Stimulated activated CD4-positive, alpha-beta T cell treated with anti-CD3 and anti-CD28 coated beads, Interleukin-1b, Interleukin-23, amount 100 ng/mL, for 24 hours (primary cell): ENCODE results near the gene TRPM6.
"Not testable (repeated sequence)": the region's sequence is repeated elsewhere in the genome, so short reads cannot be mapped to it uniquely, and the experiment has no call there.

Experiments used
- DNase-seq, 4 experiments: peaks; one replicate each; pipeline ENCODE4 v3.0.0-alpha.2; 2020; ENCODE audit warnings: low read depth in 4 of 4, low spot score in 1 of 4

The TRPM6 gene

DNA sequence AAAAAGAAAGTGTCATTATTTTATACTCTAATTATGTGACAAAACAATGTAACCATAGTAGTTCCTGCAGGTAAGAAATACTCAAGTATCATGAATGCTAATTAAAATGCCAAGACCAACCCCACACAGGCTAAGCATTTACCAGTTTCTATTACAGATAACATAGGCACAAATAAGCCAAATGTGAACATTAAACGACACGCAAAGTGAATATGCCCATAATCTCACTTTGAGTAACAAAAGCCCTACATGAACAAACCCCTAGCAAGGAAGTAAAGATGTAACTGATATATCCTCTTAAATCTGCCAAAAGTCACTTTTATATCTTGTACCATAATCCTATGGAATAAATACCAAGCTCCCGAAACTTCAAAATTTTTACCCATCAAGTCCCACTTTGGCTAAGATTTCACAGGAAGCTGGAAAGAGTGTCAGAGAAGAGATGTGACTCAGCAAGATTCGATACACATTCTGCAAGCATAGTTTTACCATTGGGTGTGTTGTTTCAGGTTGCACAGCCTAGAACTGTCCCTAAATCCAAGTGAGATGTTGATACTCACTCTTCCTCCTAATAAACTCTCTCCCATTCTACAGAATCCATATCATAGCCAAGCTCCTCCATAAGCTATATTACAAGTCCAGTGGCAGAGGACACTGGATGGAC, 28.8 kb downstream of the TRPM6 start:
- DNase-seq, result no peak

DNA sequence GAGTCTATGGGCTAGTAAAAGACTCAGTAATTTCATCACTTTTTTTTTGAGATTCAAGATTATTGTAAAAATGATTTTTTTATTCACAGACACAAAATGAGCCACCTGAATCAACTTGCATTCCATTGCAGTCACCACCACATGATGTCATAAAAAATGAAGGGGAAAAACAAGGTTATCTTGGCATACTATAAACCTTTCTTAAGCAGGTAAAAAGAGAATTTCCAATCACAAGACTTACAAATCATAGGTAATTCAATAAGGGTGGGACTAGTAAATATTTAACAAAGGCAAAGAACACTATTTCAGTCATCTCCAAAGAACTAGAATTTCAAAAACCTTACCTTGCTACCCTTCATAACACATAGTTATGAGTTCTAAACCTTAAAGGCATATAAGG, 30.7 kb downstream of the TRPM6 start:
- no peak for DNase-seq

DNA sequence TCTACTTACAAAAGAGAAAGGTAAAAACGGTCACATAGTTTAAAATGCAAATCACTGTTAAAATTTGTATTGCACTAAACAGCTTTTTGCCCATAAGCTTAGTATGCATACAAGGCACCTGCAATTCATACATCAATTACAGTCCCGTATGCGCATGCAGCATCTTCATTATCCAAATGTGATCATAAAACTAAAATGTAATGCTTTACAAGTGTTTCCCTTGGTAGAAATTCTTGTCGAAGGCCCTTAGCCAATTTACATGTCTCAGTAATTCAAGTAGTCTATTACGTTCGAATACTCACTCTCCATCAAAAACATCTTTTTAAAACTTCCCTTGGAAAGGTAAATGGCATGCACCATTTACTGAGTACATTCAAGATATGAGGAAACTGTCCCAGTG, 32.6 kb downstream of the TRPM6 start:
- DNase-seq, result no peak

DNA sequence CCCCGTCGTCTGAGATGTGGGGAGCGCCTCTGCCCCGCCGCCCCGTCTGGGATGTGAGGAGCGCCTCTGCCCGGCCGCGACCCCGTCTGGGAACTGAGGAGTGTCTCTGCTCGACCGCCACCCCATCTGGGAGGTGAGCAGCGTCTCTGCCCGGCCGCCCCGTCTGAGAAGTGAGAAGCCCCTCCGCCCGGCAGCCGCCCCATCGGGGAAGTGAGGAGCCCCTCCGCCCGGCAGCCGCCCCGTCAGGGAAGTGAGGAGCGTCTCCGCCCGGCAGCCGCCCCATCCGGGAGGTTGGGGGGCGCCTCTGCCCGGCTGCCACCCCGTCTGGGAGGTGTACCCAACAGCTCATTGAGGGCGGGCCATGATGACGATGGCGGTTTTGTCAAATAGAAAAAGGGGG, 34.7 kb downstream of the TRPM6 start:
- not testable (repeated sequence) for DNase-seq

DNA sequence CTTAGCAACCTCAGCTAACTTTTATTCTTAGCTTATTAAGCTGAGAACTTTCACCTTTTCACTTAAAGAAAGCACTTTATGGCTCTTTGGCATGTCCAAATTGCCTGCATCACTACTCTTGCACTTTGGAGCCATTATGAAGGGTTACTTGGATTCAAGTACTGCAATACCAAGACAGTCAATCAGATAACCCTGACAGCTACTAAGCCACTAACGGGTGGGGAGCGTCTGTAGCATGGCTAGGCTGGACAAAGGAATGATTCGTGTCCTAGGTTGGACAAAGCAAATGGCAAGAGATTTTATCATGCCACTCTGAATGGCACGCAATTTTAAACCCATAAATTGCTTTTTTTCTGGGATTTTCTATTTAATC, 39.6 kb downstream of the TRPM6 start:
- no peak for DNase-seq

DNA sequence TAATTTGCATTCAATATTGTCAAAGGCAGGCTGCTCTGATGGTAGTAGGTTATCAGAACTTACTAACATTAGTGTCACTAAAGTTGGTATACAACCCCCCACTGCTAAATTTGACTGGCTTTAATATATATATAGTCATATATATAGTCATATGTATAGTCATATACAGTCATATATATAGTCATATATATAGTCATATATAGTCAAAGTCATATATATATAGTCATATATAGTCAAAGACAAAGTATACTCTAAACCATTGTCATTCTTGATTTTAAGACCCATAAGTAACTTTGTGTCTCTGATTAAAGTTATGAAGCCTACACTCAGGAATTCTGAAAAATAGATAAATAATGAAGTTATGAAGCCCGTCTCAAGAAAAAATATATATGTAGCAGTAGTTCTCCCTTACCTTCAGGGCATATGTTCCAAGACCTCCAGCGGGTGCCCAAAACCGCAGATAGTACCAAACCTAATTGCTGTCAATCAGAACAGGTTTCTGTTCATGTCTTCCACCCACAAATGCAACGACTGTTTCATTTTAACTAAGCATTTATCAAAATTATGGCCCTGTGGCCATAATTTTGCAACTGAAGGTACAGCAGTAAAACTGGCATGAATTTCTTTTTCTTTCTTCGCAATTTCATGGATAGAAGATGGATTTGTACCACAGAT, 40.1 kb downstream of the TRPM6 start:
- DNase-seq, result no peak

DNA sequence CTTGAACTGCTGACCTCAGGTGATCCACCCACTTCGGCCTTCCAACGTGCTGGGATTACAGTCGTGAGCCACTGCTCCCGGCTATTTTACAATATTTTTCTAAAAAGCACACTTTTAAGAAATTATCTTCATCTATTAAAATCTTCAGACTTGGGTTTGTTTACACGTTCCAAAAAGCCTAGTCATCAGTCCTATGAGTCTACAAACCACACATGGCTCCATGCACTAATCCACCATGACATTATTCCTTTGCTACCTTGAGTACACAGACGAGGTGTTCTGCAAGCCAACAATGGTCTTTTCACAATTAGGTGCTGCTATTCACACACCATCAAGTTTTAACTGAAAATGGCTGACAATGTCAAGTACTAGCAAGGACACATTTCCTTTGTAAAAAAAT, 41.0 kb downstream of the TRPM6 start:
- DNase-seq, result no peak

DNA sequence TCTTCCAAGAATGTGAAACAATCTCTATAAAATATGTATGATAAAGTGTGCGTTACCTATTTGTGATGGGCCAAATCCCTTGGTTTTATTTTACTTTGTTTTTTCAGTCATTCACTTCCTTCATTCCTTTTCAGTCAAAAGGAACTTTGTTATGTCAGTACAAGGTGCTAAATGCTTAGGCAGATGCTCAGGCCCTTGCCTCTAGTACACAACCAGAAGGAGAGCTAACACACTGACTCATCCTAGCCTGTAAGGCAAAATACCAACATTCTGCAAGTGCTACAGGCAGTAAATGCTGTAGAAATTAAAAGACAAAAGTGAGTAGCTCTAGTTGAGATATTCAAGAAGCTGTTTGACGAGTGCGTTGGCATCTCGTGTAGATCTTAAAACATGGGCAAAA, 49.4 kb downstream of the TRPM6 start:
- no peak for DNase-seq

DNA sequence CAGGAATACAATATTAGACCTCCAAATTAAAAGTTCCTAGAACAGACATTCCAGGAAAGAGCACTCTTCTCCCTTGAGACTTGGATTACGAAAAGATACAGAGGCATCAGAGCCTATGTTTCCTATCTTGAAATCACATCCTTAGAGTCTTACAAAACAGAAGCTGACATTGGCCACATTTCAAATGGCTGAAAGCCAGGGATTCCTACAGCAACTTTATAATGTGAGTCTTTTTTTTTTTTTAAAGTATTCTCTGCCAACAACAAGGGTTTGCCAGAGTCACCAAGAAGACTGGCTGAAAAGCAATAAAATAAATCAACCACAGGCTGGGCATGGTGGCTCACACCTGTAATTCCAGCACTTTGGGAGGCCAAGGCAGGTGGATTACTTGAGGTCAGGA, 63.1 kb downstream of the TRPM6 start:
- DNase-seq, result no peak

DNA sequence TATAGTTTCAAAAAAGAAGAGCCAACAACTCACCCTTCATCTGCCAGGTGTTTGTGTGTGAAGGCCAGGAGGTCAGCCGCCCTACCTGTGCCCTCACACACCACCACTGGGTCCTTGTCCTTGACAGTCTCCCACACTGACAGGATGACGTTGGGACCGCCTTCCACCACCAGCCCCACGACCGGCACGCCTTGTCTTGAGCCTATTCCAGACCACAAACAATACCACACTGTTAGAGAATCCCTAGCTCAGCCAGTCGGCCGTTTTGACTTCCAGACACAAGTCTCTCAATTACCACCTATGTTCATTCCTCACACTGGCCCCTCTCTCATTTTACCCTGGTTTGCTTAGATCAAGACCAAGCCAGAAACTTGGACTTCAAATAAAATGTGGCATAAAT, 66.1 kb downstream of the TRPM6 start:
- DNase-seq, result no peak

DNA sequence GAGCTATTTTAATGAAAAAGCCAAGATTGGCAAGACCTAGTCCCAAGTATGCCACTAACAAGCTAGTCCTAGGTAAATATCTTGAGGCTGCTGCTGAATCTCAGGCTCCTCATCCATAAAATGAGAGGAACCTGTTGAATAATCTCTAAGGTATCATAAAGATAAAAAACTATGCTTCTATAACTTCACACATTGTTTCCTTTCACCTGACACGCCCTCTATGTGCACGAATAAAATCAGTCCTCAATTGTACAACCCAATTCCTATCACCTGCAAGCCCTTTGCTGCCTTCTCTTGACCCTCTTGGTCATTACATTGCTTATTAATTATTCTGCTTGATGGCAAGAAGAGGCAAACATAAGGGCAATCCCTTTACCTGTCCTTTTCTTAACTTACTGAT, 69.9 kb downstream of the TRPM6 start:
- no peak for DNase-seq

DNA sequence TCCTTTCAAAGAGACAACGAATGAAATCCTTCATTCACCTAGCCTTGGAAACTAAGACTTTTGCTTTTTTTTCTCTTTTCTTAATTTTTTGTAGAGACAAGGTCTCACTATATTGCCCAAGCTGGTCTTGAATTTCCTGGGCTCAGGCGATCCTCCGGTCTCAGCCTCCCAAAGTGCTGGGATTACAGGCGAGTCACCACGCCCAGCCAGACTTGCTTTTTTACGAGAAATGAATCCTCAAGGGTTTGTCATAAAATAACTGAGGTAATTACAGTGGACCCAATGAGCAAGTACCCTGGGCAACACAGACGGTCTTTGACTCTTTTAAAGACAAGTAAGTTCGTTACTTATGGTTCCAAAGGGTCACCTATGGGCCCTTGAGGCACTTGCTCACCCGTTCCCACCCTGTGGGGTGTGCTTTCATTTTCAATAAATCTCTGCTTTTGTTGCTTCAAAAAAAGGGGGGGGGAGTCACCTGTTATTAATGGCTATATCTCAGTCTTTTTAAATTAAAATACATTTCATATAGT, 70.4 kb downstream of the TRPM6 start:
- DNase-seq, result no peak

DNA sequence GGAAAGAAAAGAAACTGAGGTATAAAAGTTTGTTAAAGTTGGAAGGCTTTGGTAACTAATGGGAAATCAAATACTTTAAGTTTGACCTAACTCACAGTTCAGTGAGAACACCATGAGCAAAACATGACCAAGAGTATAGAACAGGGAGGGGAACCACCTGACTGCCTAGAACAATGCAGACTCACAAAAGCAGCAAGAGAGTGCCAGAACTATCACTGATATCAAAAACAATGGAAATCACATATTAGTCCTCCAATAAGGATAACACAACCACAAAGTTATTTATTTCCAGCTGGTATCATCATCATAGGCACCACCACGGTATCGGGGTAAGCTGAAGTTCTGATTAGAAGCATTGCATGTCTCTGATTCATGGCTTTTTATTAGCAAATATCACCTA, 77.5 kb downstream of the TRPM6 start:
- DNase-seq, result no peak

DNA sequence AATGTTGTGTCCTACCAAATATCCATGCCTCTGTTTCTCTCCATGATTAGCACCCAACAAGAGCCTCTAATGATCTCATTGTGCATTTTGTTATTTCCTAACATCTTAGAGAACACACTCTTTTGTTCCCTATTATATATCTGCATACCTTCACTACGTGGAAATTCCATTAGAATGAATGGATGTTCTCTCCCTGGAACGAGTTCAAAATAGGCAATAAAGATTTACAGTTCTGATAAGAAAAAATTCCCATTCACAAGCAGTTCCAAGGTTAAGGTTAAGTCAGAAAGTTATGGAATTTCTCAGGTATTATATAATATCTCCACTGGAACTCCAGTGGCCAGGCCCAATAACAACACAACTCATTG, 83.7 kb downstream of the TRPM6 start:
- DNase-seq, result no peak

DNA sequence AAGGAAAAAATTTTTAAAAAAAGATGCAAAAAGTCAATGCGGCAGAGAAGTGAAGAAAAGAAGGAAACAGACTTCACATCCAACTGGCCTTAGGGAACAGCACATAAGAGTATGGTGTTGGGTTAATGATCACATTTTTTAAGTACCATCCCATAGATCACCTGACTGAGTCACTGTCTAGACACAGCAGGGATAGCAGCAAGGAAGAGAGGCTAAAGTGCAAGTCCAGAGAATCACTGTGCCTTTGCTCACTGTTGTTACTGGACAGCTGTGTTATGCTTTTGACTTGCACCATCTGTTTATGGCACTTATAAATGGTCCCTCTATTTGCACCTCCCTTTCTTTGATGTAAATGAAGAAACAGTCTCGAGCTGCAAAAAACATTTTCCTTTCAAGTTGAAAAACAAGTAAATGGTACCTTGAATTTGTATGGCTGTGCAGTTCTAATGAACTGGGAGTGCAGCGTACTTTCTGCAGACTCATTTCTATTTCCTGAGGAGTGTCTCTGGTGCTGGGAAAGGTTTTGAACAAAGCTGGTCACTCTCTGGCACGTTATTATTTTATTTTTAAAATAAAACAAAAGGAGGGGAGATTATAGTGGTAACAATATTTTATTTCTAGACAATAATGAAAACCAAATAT, 84.2 kb downstream of the TRPM6 start:
- no peak for DNase-seq

DNA sequence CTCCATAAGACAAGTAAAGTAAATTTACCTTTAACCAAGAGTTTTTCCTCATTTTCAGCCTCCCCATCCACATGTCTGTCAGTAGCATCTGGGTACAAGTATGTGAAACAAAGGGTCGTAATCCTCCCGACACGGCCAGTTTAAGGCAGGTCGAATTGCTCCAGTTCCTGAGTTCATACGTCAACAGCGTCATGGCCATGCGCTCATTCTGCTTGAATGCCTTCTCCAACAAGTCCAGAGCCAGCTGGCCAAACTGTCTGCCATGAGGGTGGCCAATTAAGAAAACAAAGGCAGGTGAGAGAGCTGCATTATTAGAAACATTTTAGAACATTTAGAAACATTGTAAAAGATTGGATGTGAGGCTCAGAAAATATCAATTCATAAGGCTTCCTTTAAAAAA, 87.5 kb downstream of the TRPM6 start:
- no peak for DNase-seq

DNA sequence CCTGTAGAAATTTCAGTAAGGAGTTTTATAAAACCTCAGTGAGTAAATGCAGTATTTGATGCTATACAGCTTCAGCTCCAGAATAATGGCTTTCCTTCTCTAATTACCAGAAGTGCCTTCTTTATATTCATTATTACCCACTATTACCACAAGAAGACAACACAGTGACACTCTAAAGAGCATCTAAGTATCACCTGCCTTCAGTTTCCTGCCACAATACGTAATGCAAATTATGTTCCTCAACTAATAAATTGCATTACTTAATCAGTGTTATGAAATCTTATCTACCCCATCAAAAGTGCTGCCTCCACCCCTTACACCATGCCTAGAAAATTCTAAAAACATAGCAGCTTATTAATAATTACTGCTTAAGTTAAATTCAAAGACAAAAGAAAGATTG, 91.9 kb downstream of the TRPM6 start:
- no peak for DNase-seq

DNA sequence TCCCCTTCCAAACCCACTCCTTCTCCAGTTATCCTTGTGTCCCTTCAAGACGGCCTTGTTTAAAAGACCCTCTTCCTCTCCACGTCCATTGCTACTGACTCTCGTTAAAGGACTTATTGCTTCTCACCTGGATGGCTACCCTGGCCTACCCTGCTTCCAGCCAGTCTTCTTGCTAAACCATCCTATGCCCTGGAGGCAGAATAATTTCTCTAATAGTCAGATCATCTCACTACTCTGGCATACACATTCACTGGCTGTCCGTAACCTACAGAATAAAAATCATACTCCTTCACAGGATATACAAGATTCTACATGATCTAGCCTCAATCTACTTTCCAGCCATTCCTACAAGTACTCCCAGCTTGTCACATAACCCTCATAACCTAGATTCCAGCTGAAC, 92.6 kb downstream of the TRPM6 start:
- DNase-seq, result no peak

DNA sequence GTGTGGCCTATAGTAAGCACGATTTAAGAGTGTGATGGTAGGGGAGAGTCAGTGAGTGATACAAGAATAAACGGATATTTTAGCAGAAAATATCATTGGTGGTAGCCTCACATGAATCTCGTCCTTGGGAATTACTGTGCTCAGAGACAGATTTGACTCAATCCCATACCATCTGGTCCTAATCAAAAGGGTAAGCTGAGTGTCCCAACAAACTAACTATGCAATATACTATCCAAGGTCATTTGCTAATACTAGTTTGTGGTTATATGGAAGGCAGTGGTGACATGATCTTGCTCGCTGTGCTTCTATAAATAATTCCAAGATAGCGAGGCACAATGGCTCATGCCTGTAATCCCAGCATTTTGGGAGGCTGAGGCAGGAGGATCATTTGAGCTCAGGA, 103.2 kb downstream of the TRPM6 start:
- DNase-seq, result no peak

DNA sequence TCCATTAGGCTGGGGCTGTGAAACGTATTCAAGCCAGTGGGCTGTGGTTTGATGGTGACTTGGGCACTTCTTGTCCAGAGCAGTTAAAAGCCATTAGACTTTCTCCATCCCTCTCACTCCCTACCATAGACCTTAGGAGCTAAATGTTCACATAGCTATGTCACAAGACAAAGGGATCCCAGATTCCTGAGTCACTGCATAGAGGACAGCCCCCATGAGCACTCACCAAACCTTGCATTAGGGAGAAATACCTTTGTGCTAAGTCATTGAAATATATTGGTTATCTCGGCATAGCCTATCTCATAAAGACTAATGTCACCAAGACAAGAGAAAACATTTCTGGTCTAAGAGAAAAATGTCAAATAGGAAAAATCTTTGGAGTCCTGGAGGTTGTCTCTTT, 104.3 kb downstream of the TRPM6 start:
- no peak for DNase-seq

DNA sequence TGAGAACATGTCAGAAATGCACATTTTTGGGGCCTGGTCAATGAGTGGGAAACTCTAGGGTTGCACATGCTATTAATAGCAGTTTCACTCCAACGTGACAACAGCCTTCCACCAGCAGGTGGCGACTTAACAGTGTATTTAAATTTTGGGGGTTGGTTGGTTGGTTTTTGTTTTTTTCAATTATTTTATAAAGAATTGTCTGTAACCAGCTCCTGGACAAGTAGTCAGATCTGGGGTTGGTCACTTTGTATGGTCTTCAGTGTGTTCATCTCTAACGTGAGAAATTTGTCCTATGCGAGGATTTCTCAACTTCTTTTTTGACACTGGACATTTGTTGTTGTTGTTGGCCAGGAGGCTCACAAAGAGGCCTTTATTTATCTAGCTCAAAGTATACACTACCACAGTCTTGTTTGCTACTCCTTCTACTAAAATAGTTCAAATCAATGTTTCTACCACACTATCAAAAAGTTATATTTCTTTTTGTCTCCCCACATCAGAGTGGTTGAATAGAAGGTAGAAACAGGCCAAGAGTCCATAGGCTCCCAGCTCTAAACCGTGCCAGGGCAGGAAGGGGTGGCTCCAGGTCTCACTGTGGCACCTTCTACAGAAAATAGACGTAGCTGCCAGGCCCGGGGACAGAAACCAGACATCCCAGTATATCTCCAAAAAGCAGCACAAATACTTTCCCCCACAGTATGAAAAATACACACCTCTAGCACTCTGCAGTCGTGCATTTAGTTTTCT, 110.4 kb downstream of the TRPM6 start:
- peak; percentile 38 to 53 (median 46) for DNase-seq

DNA sequence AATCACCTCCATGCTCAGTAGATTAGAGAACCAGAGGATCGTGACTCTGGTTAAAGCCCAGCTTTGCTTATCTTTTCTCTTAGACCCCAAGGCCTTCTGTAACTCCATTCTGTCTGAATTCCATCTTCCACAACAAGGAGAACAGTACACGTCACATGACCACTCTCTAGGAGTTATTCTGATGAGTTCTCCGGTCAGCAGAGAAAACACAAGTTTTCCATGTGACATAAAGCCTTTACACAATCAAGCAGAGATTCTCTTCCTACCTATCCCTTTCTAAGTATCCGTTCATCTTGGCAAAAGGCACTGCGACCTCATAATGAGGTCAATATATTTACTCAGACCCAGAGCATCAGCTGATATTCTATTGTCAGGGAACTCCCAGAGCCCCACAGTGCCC, 112.3 kb downstream of the TRPM6 start:
- DNase-seq, result no peak
